AG09309 (cell line): Measurements from ENCODE around the gene CCDC196.
A peak's percentile ranks its signal among the peaks of the same experiment; 100 is the strongest.
"Not testable (repeated sequence)": the region's sequence is repeated elsewhere in the genome, so short reads cannot be mapped to it uniquely, and the experiment has no call there.

Source experiments
- DNase-seq: peaks from one replicate; pipeline ENCODE4 v3.0.0-alpha.2; 2010; ENCODE audit warnings: low read depth
- H3K4me3 ChIP-seq: 2 replicates; pipeline ENCODE4 v1.5.1; 2011; ENCODE audit warnings: mild to moderate bottlenecking, low read depth, low read length, moderate library complexity; ENCODE audit not compliant: control insufficient read depth
- CTCF ChIP-seq: IDR thresholded peaks from 2 replicates; pipeline ENCODE4 v1.5.1; 2011; ENCODE audit warnings: mild to moderate bottlenecking, low read depth, low read length, inconsistent platforms; ENCODE audit not compliant: insufficient read depth, control insufficient read depth; ENCODE audit errors: missing control alignments

The CCDC196 gene

GRCh38 chr14:66493750-66494149 lies 7.6 kb downstream of the CCDC196 start:
- DNase-seq: no peak
- no peak for TF ChIP-seq CTCF
- no peak overlapping the region for H3K4me3 ChIP-seq

DNA sequence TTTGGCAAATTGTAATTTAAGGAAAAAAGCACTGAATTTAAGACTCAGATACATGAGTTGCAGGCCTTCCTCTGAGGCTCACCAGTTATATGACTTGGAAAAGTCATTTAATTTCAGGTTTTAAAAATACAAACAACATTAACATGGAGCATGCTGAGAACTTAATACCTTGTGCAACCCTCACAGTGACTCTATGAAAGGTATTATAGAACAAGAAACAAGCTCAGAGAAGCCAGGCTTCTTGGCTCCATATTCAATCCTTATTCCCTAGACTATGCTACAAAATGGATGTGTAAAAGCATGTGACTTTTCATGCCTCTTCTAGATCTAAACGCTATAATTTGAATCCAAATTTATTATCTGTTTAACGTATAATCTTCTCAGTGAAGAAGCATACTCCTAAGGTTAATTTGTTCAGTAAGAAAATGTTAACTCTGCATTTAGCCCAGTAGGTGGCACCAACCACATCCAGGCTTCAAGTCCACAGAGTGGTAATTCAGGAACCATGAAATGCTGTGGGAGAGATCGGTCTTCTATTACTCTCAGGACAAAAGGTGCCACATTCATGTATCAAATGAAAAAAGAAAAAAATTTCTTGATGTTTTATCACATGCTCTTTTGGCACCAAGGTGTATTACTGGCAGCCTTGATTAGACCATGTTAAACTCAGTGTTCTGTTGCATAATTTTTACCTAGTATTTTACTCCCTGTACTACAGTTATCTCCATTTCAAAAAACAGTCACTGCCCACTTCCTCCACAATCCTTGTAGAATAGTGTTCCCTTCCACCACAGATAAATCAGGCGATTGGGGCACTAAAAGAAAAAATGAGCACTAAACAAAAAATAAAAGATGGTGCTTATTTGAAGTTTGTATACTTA lies 9.3 kb downstream of the CCDC196 start:
- peak; percentile 79 for TF ChIP-seq CTCF
- DNase-seq: peak; percentile 38
- H3K4me3 ChIP-seq: no peak overlapping the region

- H3K4me3 ChIP-seq: no peak overlapping the region
- no peak for TF ChIP-seq CTCF
Measured at GRCh38 chr14:66496188-66496807, 10.1 kb downstream of the CCDC196 start.

GRCh38 chr14:66496911-66497310 lies 10.7 kb downstream of the CCDC196 start:
- DNase-seq: no peak
- no peak overlapping the region for H3K4me3 ChIP-seq
- no peak for TF ChIP-seq CTCF

More at GRCh38 chr14:66496188-66496807, 10.1 kb downstream of the CCDC196 start:
- no peak for DNase-seq

- TF ChIP-seq CTCF: no peak
- DNase-seq: no peak
Measured at GRCh38 chr14:66498311-66498710, 12.1 kb downstream of the CCDC196 start.

DNA sequence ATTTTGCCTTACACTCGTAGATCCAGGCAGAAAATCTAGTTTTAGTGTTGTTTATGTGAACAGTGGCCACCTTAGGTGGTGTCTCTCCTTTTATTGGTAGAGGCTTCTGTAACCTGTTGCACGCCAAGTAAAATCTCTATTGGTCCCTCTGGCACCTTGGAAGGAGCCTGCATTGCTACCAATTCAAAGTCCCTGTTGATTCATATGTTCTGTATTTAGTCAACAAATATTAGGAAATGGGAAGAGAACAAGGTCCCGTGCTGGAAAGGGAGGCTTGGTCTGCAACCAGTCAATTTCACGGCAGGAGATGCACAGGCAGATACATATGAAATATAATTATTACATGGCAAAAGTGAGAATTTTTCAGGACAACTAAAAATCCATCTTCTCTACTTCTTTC lies 15.4 kb downstream of the CCDC196 start:
- no peak for TF ChIP-seq CTCF
- no peak overlapping the region for H3K4me3 ChIP-seq
- no peak for DNase-seq

More at GRCh38 chr14:66498311-66498710, 12.1 kb downstream of the CCDC196 start:
- no peak overlapping the region for H3K4me3 ChIP-seq

- H3K4me3 ChIP-seq, DNase-seq: not testable (repeated sequence)
Measured at GRCh38 chr14:66502836-66503235, 16.7 kb downstream of the CCDC196 start.
